Activated naive CD8-positive, alpha-beta T cell treated with anti-CD3 and anti-CD28 coated beads, Interleukin-2, amount 50 U/mL, for 24 hours (primary cell): ENCODE results near the gene SRSF11.
A peak's percentile ranks its signal among the peaks of the same experiment; 100 is the strongest.

ENCODE experiments used
- ATAC-seq: fragments of 150-1000 bp; cut with Tn5 transposase; one replicate; pipeline ENCODE4 v1.10.0; 2021
- DNase-seq: peaks from one replicate; pipeline ENCODE4 v3.0.0; 2021
- H3K27ac Mint-ChIP-seq: one replicate; pipeline ENCODE4 v1.8.0; 2021; ENCODE audit warnings: mild to moderate bottlenecking, mixed read lengths
- H3K27me3 Mint-ChIP-seq: one replicate; pipeline ENCODE4 v1.8.0; 2021; ENCODE audit warnings: mixed read lengths
- H3K36me3 Mint-ChIP-seq: one replicate; pipeline ENCODE4 v1.8.0; 2021; ENCODE audit warnings: low read depth, mixed read lengths
- H3K4me1 Mint-ChIP-seq: one replicate; pipeline ENCODE4 v1.8.0; 2021; ENCODE audit warnings: mixed read lengths
- H3K4me3 Mint-ChIP-seq: one replicate; pipeline ENCODE4 v1.8.0; 2021; ENCODE audit warnings: mild to moderate bottlenecking, moderate library complexity, mixed read lengths
- H3K9me3 Mint-ChIP-seq: one replicate; pipeline ENCODE4 v1.8.0; 2021; ENCODE audit warnings: mixed read lengths

The SRSF11 gene

DNA sequence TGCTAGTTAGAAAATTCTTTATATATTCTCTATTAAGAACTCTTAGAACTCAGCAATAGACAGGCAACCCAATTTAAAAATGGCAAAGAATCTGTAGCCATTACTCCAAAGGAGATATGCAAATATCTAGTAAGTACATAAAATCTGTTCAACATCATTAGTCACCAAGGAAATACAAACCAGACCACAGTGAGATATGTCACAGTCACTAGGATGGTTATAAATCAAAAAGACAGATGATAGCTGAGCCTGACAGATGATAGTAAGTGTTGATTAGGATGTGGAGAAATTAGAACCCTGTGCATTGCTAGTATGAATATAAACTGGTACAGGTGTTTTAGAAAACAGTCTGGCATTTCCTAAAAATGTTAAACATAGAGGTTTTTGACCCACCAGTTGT is 26.6 kb downstream of the SRSF11 start:
- DNase-seq (no peak), ATAC-seq (peak; percentile 73)
- Mint-ChIP-seq H3K4me1 (peaks cover 22% of the 10 kb centered on the region), H3K9me3 (no peaks in the 10 kb centered on the region), H3K36me3 (peaks cover 77% of the 10 kb centered on the region), H3K4me3 (no peak overlapping the region), H3K27me3 (no peaks in the 10 kb centered on the region), H3K27ac (peak overlapping the region; percentile 28)

DNA sequence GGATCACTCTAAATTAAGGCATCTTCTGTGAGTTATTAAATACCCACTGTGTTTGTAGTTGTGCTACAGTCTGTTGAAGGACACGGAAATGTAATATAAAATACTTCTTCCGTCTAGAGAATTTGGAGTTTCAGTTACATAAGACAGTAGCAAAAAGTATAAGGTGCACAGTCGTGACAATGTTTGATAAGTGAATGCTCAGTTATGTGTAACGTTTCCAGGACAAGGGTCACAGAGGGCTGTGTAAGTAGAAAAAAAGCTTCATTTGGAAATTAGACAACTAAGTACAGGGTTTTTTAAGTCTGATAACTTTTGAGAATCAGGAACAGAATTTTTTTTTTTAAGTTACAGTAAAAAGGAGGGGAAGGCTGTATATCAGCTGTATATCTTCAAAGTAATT is 27.5 kb downstream of the SRSF11 start:
- ATAC-seq (no peak), DNase-seq (no peak)
- peak overlapping the region; percentile 72 for H3K27ac Mint-ChIP-seq
- no peaks in the 10 kb centered on the region for H3K27me3 Mint-ChIP-seq
- H3K4me1 Mint-ChIP-seq: peaks cover 22% of the 10 kb centered on the region
- H3K36me3 Mint-ChIP-seq: peaks cover 74% of the 10 kb centered on the region
- no peak overlapping the region for H3K4me3 Mint-ChIP-seq
- no peaks in the 10 kb centered on the region for H3K9me3 Mint-ChIP-seq

DNA sequence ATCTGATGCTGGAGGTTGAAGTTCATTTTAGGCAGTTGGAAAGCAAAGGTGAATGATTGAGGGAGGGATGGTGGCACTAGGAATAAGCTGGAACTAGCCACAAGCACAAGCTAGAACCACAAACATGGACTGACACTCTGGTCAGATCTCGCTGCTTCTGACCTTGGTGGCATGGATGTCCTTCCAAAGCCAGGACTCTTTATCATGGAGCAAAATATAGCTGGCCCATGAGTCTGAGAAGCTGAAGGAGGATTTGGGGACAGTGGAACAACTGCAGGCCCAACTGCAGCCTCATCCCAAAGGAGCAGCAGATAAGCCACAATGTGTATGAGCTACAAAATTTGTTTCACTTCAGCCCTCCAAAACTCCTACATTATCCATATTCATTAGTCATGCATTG is 35.5 kb downstream of the SRSF11 start:
- Mint-ChIP-seq H3K9me3 (no peaks in the 10 kb centered on the region), H3K27ac (no peak overlapping the region), H3K4me1 (no peaks in the 10 kb centered on the region), H3K27me3 (no peaks in the 10 kb centered on the region), H3K4me3 (no peak overlapping the region), H3K36me3 (peaks cover 10% of the 10 kb centered on the region)
- no peak for DNase-seq
- no peak for ATAC-seq

DNA sequence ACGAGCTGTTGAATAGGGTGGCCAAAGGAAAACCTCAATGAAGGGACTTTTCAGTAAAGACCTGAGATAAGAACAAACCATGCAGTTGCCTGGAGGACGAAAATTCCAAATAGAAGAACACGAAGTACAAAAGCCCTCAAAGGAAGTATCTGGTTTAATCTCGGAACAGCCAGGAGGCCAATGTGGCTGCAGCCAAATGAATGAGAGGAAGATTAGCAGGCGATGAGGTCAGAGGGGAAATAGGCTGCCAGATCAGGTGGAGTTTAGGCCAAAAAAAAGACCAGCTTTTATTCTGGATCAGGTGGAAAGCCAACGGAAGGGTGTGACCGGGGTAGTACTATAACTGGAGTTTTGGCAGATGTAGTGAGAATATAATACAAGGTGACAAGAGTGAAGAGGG is 43.7 kb downstream of the SRSF11 start:
- Mint-ChIP-seq H3K36me3 (peaks cover 45% of the 10 kb centered on the region), H3K9me3 (peaks cover 5% of the 10 kb centered on the region), H3K4me1 (no peaks in the 10 kb centered on the region), H3K27me3 (no peaks in the 10 kb centered on the region), H3K27ac (no peak overlapping the region), H3K4me3 (no peak overlapping the region)
- ATAC-seq: no peak
- DNase-seq: no peak

DNA sequence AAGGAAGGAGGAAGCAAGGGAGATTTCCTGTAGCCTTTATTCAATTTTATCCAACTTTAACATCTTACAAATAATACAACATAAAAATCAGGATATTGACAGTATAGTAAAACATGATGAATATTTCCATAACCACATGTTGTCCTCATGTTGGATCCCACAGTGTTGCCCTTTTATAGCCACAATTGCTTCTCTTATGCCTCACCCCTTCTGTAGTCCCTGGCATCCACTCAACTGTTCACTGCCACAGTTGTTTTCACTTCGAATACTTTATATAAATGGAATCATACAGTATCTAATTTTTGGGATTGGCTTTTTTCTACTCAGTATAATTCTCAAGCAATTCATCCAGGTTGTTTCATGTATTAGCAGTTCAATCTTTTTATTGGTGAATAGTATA is 44.8 kb downstream of the SRSF11 start:
- DNase-seq (no peak), ATAC-seq (no peak)
- no peaks in the 10 kb centered on the region for H3K27me3 Mint-ChIP-seq
- H3K4me1 Mint-ChIP-seq: no peaks in the 10 kb centered on the region
- H3K36me3 Mint-ChIP-seq: peaks cover 50% of the 10 kb centered on the region
- peaks cover 5% of the 10 kb centered on the region for H3K9me3 Mint-ChIP-seq
- no peak overlapping the region for H3K4me3 Mint-ChIP-seq
- no peak overlapping the region for H3K27ac Mint-ChIP-seq

DNA sequence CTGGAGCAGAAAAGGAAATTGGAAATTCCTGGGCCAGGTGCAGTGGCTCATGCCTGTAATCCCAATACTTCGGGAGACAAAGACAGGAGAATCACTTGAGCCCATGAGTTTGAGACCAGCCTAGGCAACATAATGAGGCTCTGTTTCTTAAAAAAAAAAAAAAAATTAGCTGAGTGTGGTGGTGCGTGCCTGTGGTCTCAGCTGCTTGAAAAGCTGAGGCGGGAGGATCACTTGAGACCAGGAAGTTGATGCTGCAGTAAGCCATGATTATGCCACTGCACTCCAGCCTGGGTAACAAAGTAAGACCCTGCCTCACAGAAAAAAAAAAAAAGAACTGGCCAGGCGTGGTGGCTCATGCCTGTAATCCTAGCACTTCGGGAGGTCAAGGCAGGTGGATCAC is 56.7 kb downstream of the SRSF11 start:
- Mint-ChIP-seq H3K4me3 (no peak overlapping the region), H3K27ac (no peak overlapping the region), H3K9me3 (no peaks in the 10 kb centered on the region), H3K27me3 (no peaks in the 10 kb centered on the region), H3K4me1 (no peaks in the 10 kb centered on the region), H3K36me3 (peaks cover 24% of the 10 kb centered on the region)
- DNase-seq: no peak
- ATAC-seq: no peak

DNA sequence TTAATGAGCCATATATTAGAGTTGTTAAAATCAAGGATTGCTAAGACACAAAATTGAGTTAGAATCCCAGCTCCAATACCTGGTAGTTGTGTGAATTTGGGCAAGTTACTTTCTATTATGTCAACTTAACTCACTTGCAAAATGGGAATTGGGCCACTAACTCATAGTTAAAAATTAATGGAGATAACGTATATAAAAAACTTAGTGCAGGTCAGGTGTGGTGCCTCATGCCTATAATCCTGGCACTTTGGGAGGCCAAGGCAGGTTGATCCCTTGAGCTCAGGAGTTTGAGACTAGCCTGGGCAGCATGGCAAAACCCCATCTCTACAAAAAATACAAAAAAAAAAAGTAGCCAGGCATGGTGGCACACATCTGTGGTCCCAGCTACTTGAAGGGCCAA is 57.5 kb downstream of the SRSF11 start:
- H3K4me3 Mint-ChIP-seq: no peak overlapping the region
- H3K36me3 Mint-ChIP-seq: peaks cover 18% of the 10 kb centered on the region
- H3K27me3 Mint-ChIP-seq: no peaks in the 10 kb centered on the region
- no peaks in the 10 kb centered on the region for H3K9me3 Mint-ChIP-seq
- H3K4me1 Mint-ChIP-seq: no peaks in the 10 kb centered on the region
- DNase-seq: no peak
- no peak overlapping the region for H3K27ac Mint-ChIP-seq
- ATAC-seq: no peak

DNA sequence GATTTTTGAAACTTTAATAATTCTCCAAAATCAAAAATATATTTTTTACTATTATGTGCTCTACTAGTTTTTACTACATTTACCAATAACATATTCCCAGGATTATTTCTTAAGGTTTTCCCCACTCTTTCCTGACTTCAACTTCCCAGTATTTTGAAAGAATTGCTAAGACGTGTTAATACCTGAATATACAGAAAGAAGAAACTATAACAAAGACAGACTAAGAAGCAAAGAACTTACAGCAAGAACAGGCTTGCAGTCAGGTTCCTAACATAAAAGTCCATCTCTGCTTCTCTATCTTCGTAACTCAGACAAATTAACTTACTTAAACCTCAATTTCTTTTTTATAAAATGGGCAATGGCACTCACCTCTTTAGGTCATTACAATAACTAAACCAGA is 63.2 kb downstream of the SRSF11 start:
- Mint-ChIP-seq H3K4me3 (no peak overlapping the region), H3K9me3 (no peaks in the 10 kb centered on the region), H3K27ac (no peak overlapping the region), H3K4me1 (no peaks in the 10 kb centered on the region), H3K36me3 (peaks cover 23% of the 10 kb centered on the region), H3K27me3 (no peaks in the 10 kb centered on the region)
- DNase-seq (no peak), ATAC-seq (no peak)

DNA sequence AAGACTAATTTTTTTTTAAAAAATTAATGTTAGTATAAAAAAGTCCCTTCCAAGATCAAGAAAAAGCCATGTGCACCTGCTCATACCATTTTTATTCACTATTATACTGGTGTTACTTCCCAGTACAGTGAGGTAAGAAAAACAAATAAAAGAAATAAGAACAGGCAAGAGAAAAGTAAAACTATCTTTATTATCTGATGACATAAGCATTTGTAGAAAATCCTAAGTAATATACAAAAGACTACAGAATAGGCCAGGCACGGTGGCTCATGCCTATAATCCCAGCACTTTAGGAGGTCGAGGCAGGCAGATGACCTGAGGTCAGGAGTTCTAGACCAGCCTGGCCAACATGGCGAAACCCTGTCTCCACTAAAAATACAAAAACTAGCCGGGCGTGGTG is 65.3 kb downstream of the SRSF11 start:
- no peak overlapping the region for H3K27ac Mint-ChIP-seq
- H3K4me1 Mint-ChIP-seq: no peaks in the 10 kb centered on the region
- ATAC-seq (no peak), DNase-seq (no peak)
- peaks cover 22% of the 10 kb centered on the region for H3K36me3 Mint-ChIP-seq
- H3K4me3 Mint-ChIP-seq: no peak overlapping the region
- H3K9me3 Mint-ChIP-seq: no peaks in the 10 kb centered on the region
- no peaks in the 10 kb centered on the region for H3K27me3 Mint-ChIP-seq

DNA sequence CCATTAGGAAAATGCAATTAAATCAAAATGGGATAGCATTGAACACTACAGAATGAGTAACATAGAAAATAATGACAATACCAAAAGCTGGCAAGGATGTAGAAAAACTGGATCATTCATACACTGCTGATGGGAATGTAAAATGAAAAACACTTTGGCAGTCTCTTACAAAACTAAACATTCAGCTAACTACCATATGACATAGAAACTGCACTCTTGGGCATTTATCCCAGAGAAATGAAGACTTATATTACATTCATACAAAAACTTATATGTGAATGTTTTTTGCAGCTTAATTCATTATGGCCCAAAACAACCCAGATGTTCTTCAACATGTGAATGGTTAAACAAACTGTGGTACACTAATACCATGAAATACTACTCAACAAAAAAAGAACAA is 67.0 kb downstream of the SRSF11 start:
- no peak overlapping the region for H3K4me3 Mint-ChIP-seq
- H3K9me3 Mint-ChIP-seq: no peaks in the 10 kb centered on the region
- peaks cover 23% of the 10 kb centered on the region for H3K36me3 Mint-ChIP-seq
- no peaks in the 10 kb centered on the region for H3K27me3 Mint-ChIP-seq
- no peaks in the 10 kb centered on the region for H3K4me1 Mint-ChIP-seq
- ATAC-seq: no peak
- no peak for DNase-seq
- no peak overlapping the region for H3K27ac Mint-ChIP-seq

DNA sequence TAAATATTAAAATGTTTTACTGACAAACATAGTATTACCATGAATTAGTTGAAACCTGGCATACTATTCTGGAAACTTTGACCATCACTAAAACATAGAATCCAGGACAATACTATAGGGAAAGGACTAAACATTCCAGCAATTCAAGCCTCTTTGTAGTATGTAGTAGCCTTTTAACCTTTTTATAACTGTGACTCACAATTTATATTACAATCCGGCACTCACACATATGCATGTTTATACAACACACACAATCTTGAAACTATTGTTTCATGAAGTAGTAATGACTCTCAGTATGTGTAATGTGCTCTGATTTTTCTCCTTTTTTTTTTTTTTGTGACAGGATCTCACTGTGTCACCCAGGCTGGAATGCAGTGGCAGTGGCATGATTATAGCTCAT is 69.0 kb downstream of the SRSF11 start:
- H3K9me3 Mint-ChIP-seq: no peaks in the 10 kb centered on the region

DNA sequence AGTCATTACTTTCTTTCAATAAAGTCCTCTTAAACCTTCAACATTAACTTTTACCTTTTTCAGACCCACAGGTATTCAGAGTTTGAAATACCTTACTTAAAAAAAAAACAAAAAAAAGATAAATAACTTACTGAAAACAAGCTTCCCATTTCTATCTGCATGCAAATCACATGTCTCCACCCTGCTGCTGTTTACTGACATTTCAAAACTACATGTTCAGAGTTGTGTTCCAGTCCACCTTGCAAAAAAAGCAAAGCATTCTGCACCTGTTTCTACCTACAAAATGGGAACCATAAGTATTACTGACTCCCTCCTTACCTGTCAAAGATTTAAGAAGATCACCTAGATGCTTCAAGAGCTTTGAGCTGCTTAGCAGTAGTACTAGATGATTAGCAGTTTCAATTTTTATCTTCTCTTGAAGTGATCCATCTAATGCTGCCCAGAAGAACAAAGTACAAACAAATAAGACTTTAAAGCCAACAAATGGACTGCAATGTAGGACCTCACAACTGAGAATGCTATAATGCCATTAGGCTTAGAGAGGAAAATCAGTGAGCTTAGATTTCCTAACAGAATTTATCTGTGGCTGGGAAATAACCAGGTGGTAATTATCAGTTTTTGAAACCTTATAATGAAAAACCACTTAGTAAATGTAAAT is 72.1 kb downstream of the SRSF11 start:
- ATAC-seq (no peak), DNase-seq (no peak)
- Mint-ChIP-seq H3K9me3 (no peaks in the 10 kb centered on the region), H3K27ac (no peak overlapping the region), H3K4me1 (no peaks in the 10 kb centered on the region), H3K36me3 (peaks cover 27% of the 10 kb centered on the region), H3K4me3 (no peak overlapping the region), H3K27me3 (no peaks in the 10 kb centered on the region)

More for the DNA sequence above, 69.0 kb downstream of the SRSF11 start:
- DNase-seq: no peak
- no peaks in the 10 kb centered on the region for H3K27me3 Mint-ChIP-seq
- no peaks in the 10 kb centered on the region for H3K4me1 Mint-ChIP-seq
- no peak for ATAC-seq
- no peak overlapping the region for H3K27ac Mint-ChIP-seq
- no peak overlapping the region for H3K4me3 Mint-ChIP-seq
- H3K36me3 Mint-ChIP-seq: peaks cover 27% of the 10 kb centered on the region

DNA sequence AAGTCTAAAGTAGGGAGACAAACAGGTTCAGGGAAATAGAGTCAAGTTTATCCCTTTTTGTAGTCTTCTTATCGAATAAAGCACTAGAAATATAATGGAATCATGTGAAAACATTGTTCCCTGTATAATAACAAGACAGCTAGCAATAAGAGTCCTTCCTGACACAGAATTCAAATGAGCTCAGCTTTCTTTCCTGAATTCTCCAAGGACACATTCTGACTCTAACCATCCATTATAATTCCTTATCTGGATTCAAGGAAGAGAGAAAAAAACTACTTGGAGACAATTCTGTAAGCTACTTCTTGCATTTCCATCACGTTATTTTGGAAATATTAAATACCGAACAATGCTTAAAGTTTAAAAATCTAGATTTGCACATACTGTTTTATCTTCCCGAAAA is 74.6 kb downstream of the SRSF11 start:
- no peaks in the 10 kb centered on the region for H3K27me3 Mint-ChIP-seq
- H3K36me3 Mint-ChIP-seq: peaks cover 28% of the 10 kb centered on the region
- DNase-seq (no peak), ATAC-seq (no peak)
- H3K4me1 Mint-ChIP-seq: no peaks in the 10 kb centered on the region
- no peak overlapping the region for H3K4me3 Mint-ChIP-seq
- no peak overlapping the region for H3K27ac Mint-ChIP-seq
- H3K9me3 Mint-ChIP-seq: no peaks in the 10 kb centered on the region

DNA sequence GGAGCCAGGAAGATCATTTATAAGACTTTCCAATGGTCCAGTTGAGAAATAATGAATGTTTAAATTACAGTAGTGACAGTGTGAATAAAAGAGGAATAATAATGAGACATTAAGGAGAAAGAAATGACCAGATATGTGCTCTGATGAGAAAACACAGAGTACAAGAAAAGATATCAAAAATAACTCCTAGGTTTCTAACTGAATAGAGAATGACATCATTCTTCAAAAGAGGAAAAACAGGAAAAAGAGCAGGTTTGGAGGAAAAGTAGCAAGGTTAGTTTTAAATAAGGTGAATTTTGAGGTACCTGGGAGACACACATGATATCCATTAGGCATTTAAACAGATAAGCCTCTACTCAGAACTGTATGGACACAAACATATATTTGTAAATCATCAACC is 78.3 kb downstream of the SRSF11 start:
- no peak for DNase-seq
- no peaks in the 10 kb centered on the region for H3K27me3 Mint-ChIP-seq
- no peaks in the 10 kb centered on the region for H3K9me3 Mint-ChIP-seq
- no peak overlapping the region for H3K4me3 Mint-ChIP-seq
- ATAC-seq: no peak
- H3K27ac Mint-ChIP-seq: no peak overlapping the region
- peaks cover 29% of the 10 kb centered on the region for H3K36me3 Mint-ChIP-seq
- no peaks in the 10 kb centered on the region for H3K4me1 Mint-ChIP-seq
